Stimulated activated CD4-positive, alpha-beta T cell treated with anti-CD3 and anti-CD28 coated beads, Interleukin-1b, Interleukin-23, amount 100 ng/mL, for 24 hours (primary cell): ENCODE measurements around the gene ZNF195.
A peak's percentile ranks its signal among the peaks of the same experiment; 100 is the strongest.
"Not testable (repeated sequence)": the region's sequence is repeated elsewhere in the genome, so short reads cannot be mapped to it uniquely, and the experiment has no call there.

Experiments
- DNase-seq, 4 experiments: peaks; one replicate each; pipeline ENCODE4 v3.0.0-alpha.2; 2020; ENCODE audit warnings: low read depth in 4 of 4, low spot score in 1 of 4

The ZNF195 gene

GRCh38 chr11:3353066-3353465 lies 25.9 kb downstream of the ZNF195 start:
- no peak for DNase-seq

GRCh38 chr11:3347127-3347526 lies 31.8 kb downstream of the ZNF195 start:
- no peak for DNase-seq

- DNase-seq: no peak
Observed at GRCh38 chr11:3346587-3346986, 32.4 kb downstream of the ZNF195 start.

- DNase-seq: no peak
Observed at GRCh38 chr11:3345736-3346135, 33.2 kb downstream of the ZNF195 start.

GRCh38 chr11:3344327-3345174 lies 34.4 kb downstream of the ZNF195 start:
- DNase-seq: no peak

- DNase-seq: no peak
Observed at GRCh38 chr11:3342709-3343108, 36.2 kb downstream of the ZNF195 start.

GRCh38 chr11:3341298-3341697 lies 37.6 kb downstream of the ZNF195 start:
- DNase-seq: peak; percentile 46 to 53 (median 49)

- no peak for DNase-seq
Observed at GRCh38 chr11:3340025-3340424, 38.9 kb downstream of the ZNF195 start.

GRCh38 chr11:3339340-3339624 lies 39.7 kb downstream of the ZNF195 start:
- no peak for DNase-seq

- DNase-seq: no peak
Observed at GRCh38 chr11:3338569-3339339, 40.2 kb downstream of the ZNF195 start.

GRCh38 chr11:3336420-3336819 lies 42.5 kb downstream of the ZNF195 start:
- not testable (repeated sequence) for DNase-seq

- not testable (repeated sequence) for DNase-seq
Observed at GRCh38 chr11:3333157-3333556, 45.8 kb downstream of the ZNF195 start.

GRCh38 chr11:3331078-3331477 lies 47.9 kb downstream of the ZNF195 start:
- DNase-seq: not testable (repeated sequence)

- DNase-seq: not testable (repeated sequence)
Observed at GRCh38 chr11:3330064-3330463, 48.9 kb downstream of the ZNF195 start.

- not testable (repeated sequence) for DNase-seq
Observed at GRCh38 chr11:3328503-3328902, 50.4 kb downstream of the ZNF195 start.

GRCh38 chr11:3326450-3326849 lies 52.5 kb downstream of the ZNF195 start:
- not testable (repeated sequence) for DNase-seq

GRCh38 chr11:3324724-3325123 lies 54.2 kb downstream of the ZNF195 start:
- DNase-seq: not testable (repeated sequence)
